H1 (cell line): ENCODE data around the gene C2CD4C.

ENCODE experiments used
- CEBPB ChIP-seq: IDR thresholded peaks from 2 replicates; pipeline ENCODE4 v1.6.1; 2012; ENCODE audit warnings: low read depth, low read length
- EZH2 ChIP-seq: fragments of 200-600 bp; sonication (generic); IDR thresholded peaks from 2 replicates; pipeline ENCODE4 v1.7.1; 2012; ENCODE audit warnings: low read depth, mild to moderate bottlenecking, moderate library complexity, low read length, inconsistent platforms; ENCODE audit not compliant: severe bottlenecking
- JUND ChIP-seq: IDR thresholded peaks from 2 replicates; pipeline ENCODE4 v1.6.1; 2011; ENCODE audit warnings: mild to moderate bottlenecking, improper control_type of control experiment, low read length
- TCF12 ChIP-seq: IDR thresholded peaks from 2 replicates; pipeline ENCODE4 v1.6.1; 2011; ENCODE audit warnings: low read depth, mild to moderate bottlenecking, low read length
- TF ChIP-seq, protein P1 (sequence below), 3 experiments: IDR thresholded peaks; 1 replicate in 2 of 3; 2 replicates in 1 of 3; pipeline versions ENCODE4 v1.5.1 to v1.6.1; 2011; ENCODE audit warnings: low read length in 3 of 3, mild to moderate bottlenecking in 3 of 3, inconsistent platforms in 2 of 3, low read depth in 1 of 3, moderate library complexity in 1 of 3; ENCODE audit not compliant: insufficient read depth in 1 of 3; ENCODE audit errors: control extremely low read depth in 1 of 3

DNA sequence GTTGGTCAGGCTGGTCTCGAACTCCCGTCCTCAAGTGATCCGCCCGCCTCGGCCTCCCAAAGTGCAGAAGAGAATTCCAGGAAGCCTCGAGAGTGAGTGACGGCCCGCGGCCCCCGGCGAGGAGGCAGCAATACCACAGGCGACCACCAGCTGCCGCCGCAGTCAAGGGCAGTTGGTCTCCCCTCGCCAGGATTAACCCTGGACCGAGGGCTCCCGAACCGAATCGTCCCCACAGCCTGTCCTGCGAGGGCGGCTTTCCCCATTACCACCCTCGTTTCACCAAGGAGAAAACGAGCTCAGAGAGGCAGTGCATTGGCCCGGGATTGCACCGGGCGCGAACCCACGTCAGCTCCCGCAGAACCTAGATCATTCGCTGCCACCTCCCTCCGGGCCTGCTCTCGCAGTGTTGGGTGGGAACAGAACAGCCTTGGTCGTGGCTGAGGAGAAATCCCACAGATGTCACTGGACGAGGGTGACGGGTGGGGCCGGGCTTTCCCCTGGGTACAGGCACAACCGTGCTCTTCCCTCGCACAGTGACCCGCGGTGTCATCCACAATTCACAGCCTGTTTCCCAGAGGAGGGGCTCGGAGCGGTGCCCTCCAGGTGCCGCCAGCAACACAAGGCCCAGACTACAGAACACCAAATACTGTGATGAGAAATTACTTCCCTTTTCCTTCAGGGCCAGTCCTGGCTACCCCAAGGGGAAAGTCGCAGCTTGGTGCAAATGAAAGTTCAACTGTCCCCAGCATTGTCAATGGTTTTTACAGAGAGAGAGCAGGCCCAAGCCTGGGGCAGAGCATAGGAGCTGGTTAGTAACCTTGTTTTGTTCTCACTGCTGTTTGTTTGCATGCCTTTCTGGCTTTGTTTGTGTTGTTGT lies 24.8 kb downstream of the C2CD4C start:
- no peak for TF ChIP-seq EZH2
- no peak for TF ChIP-seq TCF12
- TF ChIP-seq, protein P1, sequence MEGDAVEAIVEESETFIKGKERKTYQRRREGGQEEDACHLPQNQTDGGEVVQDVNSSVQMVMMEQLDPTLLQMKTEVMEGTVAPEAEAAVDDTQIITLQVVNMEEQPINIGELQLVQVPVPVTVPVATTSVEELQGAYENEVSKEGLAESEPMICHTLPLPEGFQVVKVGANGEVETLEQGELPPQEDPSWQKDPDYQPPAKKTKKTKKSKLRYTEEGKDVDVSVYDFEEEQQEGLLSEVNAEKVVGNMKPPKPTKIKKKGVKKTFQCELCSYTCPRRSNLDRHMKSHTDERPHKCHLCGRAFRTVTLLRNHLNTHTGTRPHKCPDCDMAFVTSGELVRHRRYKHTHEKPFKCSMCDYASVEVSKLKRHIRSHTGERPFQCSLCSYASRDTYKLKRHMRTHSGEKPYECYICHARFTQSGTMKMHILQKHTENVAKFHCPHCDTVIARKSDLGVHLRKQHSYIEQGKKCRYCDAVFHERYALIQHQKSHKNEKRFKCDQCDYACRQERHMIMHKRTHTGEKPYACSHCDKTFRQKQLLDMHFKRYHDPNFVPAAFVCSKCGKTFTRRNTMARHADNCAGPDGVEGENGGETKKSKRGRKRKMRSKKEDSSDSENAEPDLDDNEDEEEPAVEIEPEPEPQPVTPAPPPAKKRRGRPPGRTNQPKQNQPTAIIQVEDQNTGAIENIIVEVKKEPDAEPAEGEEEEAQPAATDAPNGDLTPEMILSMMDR (IDR thresholded peaks at IDR 0.05; ENCODE audit: control extremely low read depth in 1 of 3, insufficient read depth in 1 of 3, low read depth in 1 of 3, low read length in 3 of 3), result peak; percentile 87 to 95 (median 90)
- TF ChIP-seq JUND, result no peak
- no peak; the same call in 1 of the 2 replicates for TF ChIP-seq CEBPB
